ENCODE measurements around the gene GTF2A1.

GRCh38 chr14:81176241-81176640, 44.5 kb downstream of the GTF2A1 start:
- no peak for TF ChIP-seq CTCF (IDR thresholded peaks at IDR 0.05; ENCODE audit: low read depth, low read length, missing input control)
- TF ChIP-seq ZBTB33 (IDR thresholded peaks at IDR 0.05) = no peak
- no peak for TF ChIP-seq REST (IDR thresholded peaks at IDR 0.05)
- no peak for TF ChIP-seq YY1 (IDR thresholded peaks at IDR 0.05)
- TF ChIP-seq JUND (IDR thresholded peaks at IDR 0.05) = no peak
- TF ChIP-seq RAD21 (IDR thresholded peaks at IDR 0.05) = no peak
- no peak for TF ChIP-seq GABPA (IDR thresholded peaks at IDR 0.05 in 1 of 2, conservative IDR thresholded peaks at IDR 0.05 in 1 of 2)
- TF ChIP-seq RXRA (IDR thresholded peaks at IDR 0.05) = no peak
- no peak for TF ChIP-seq FOXA1 (IDR thresholded peaks at IDR 0.05)
- no peak for TF ChIP-seq ATF3 (IDR thresholded peaks at IDR 0.05)
- no peak for TF ChIP-seq MAX (IDR thresholded peaks at IDR 0.05)
- no peak for TF ChIP-seq TAF1 (conservative IDR thresholded peaks at IDR 0.05)
- TF ChIP-seq SP1 (IDR thresholded peaks at IDR 0.05) = no peak
